ENCODE measurements around the gene OR2V1.
"Not testable (repeated sequence)": the region's sequence is repeated elsewhere in the genome, so short reads cannot be mapped to it uniquely, and the experiment has no call there.

OR2V1 gene

GRCh38 chr5:181160152-181160754, 29.3 kb upstream of the OR2V1 start:
- DNase-seq (ENCODE audit: extremely low read depth in 1 of 2, low read depth in 1 of 2), result peak in 1 of 2 donors; percentile 87

- peak; percentile 64 to 75 for DNase-seq (ENCODE audit: extremely low read depth in 1 of 2, low read depth in 1 of 2)
These were observed 28.6 kb upstream of the OR2V1 start for GRCh38 chr5:181159286-181160151.

DNA sequence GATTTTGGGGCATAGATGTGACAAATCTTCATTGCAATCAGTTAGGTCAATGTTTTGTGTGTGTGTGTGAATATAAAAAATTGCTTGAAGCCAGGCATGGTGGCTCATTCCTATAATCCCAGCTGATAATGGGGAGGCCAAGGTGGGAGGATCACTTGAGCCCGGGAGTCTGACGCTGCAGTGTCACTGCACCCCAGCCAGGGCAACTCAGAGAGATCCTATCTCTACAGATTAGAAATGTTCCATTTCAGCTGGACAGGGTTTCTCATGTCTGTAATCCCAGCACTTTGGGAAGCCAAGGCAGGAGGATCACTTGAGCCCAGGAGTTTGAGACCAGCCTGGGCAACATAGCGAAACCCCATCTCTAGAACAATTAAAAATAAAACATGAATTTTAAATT, 27.9 kb upstream of the OR2V1 start:
- DNase-seq (ENCODE audit: extremely low read depth in 1 of 2, low read depth in 1 of 2), result no peak

DNA sequence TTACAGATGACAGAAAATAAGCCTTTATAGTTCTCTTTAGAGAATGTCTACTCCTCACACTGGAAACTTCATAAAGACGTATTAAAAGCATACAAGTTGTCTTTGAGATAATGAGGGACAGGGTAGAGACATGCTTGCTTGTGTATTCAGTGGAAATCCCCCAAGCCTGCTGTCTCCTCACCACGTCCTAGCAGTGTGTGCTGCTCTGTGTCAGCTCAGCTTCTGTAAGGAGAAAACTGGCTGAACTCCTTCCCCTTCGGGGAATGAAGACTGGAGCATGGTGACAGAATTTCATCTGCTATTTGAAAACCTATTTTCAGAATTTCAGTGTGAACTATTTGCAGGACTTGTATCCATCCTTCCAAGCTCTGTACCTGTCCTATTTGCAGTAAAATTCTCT, 25.8 kb upstream of the OR2V1 start:
- no peak for DNase-seq (ENCODE audit: extremely low read depth in 1 of 2, low read depth in 1 of 2)

DNA sequence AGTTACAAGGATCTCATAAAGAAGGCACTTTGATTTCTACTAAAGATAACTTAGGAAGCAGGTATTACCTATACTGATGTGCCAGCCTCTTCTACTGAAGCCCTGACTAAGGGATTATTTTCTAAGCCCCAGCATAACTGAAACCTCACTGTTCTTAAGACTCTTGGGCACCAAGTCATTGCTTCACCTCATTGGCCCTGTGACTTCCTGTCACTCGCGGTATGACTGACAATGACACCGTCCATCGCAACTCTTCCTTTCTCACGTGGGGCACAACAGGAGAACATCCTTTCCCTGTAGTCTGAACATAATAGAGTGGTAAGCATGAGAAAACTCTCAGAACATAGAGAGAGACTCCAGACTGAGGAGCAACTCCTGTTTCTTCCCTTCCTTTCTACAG, 22.8 kb upstream of the OR2V1 start:
- no peak for DNase-seq (ENCODE audit: extremely low read depth in 1 of 2, low read depth in 1 of 2)

- DNase-seq (ENCODE audit: extremely low read depth in 1 of 2, low read depth in 1 of 2), result no peak
These were observed 21.4 kb upstream of the OR2V1 start for GRCh38 chr5:181152406-181152805.

DNA sequence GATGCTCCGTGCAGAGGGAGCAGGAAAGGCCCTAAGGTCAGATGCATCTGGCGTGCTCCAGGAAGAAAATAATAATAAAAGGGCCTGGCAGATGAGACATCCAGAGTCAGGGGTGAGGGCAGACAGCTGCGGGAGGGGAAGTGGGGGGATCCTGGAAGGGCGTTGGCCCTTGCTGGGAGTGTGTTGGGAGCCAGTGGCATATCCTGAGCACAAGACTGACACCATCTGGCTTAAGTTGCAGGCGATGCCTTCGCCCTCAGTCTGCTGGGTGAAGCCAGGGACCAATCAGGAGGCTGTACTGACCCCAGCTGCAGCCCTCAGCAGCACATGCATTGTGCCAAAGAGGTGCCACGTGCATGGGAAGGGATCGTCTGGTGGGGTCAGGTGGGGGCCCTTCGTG, 20.2 kb upstream of the OR2V1 start:
- DNase-seq (ENCODE audit: extremely low read depth in 1 of 2, low read depth in 1 of 2), result no peak

DNA sequence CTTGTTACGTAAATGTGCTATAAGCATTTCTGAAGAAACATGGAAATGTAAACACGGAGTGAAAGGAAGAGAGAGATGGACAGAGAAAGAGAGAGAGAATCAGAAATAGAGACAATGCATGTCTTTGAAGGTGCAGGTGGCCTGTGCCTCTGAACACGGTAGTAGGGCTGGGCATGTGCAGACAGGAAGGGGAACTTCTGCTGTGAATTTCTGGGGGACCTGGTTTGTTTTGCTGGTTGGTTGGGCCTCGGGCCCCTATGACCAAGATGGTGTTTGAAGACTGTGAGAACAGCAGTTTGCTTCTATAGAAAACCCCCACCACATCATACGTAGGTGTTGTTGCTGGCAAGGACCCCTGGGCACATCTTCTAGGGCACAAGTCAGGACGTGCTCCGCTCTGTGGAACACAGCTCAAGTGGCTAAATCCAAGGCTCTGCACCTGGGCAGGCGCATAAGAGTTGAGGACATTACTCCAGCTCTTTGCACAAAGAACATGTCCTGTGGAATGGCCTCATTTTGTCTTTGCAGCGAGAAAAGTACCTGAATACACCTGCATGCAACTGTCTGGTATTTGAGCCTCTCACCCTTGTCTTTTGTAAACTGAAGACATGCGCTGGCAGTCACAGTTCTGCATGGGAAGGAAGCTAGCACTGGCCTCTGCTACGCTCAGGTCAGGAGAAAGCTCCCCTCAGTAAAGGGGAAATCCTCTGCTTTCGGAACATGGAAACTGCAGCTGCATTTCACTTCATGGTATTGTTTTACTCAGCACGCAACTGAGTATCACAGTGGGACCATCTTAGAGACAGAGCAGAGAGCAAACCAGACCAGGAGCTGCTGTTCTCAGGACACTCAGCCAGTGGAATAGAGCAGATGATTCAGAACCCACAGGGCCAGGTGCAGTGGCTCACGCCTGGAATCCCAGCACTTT, 19.1 kb upstream of the OR2V1 start:
- no peak for DNase-seq (ENCODE audit: extremely low read depth in 1 of 2, low read depth in 1 of 2)

DNA sequence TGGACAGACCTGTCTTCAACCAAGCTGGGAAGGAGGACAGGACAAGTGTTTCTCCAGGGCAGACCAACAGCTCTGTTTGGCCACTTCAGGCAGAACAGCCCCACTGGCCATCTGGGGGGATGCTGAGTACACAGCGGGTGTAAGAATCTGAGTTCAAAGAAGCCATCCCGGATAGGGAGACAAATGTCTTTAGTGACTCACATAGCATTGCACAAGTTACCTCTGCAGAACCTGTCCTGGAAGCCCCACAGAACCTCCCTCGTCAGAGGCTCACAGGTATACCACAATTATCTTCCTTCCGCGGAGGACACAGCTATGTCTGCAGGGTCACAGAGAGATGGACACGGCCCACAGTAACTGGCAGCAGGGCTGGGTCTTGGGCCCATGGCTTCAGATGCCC, 18.4 kb upstream of the OR2V1 start:
- DNase-seq (ENCODE audit: extremely low read depth in 1 of 2, low read depth in 1 of 2), result no peak

GRCh38 chr5:181146927-181147636, 16.1 kb upstream of the OR2V1 start, which contains the start of gene OR2V2:
TSS of gene OR2V2 (plus strand) at chr5:181147586. CDS start at chr5:181154943, 7,357 bp downstream.
- not testable (repeated sequence) for DNase-seq (ENCODE audit: extremely low read depth in 1 of 2, low read depth in 1 of 2)

DNA sequence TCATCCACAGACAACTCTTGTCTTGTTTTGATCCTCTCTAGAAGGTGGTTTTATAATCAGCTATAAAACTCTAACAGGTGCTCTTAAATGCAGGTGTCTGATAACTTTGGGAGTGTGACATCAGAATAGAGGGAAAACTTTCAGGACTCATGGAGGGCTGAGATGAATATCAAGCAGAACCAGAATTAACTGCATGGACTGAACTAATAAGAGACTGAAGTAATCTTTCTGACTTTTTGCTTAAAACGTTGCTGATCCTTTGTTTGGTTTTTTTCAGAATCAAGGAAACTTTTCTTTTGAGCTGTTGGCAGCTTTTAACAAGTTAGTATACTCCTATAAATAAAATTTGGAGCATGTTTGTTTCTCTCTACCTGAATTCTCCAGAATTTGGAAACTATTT, 14.2 kb upstream of the OR2V1 start:
- no peak for DNase-seq (ENCODE audit: extremely low read depth in 1 of 2, low read depth in 1 of 2)

GRCh38 chr5:181142054-181142453, 11.1 kb upstream of the OR2V1 start:
- DNase-seq (ENCODE audit: extremely low read depth in 1 of 2, low read depth in 1 of 2), result no peak

GRCh38 chr5:181140766-181141165, 9.8 kb upstream of the OR2V1 start:
- no peak for DNase-seq (ENCODE audit: extremely low read depth in 1 of 2, low read depth in 1 of 2)

- no peak for DNase-seq (ENCODE audit: extremely low read depth in 1 of 2, low read depth in 1 of 2)
These were observed 7.3 kb upstream of the OR2V1 start for GRCh38 chr5:181138258-181138657.

DNA sequence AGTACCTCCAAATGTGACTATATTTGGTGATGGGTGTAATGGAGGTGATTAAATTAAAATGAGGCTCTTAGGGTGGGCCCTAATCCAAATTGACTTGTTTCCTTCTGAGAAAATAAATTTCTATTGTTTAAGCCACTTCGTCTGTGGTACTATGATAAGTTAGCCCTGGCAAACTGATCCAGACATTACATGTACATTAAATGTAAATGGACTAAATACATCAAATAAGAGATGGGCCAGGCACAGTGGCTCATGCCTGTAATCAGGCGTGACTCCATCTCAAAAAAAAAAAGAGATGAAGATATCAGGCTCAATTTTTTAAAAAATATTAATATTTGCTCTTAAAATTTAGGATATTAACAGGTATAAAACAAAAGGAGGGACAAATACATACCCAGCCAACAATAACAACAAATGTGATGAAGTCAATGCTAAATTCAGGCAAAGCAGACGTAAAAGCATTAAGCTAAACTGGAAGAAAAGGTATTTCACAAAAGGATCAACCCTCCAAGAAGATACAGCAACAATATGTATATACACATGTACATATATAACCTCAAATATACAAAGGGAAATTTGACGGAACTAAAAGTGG, 5.5 kb upstream of the OR2V1 start:
- no peak for DNase-seq (ENCODE audit: extremely low read depth in 1 of 2, low read depth in 1 of 2)

DNA sequence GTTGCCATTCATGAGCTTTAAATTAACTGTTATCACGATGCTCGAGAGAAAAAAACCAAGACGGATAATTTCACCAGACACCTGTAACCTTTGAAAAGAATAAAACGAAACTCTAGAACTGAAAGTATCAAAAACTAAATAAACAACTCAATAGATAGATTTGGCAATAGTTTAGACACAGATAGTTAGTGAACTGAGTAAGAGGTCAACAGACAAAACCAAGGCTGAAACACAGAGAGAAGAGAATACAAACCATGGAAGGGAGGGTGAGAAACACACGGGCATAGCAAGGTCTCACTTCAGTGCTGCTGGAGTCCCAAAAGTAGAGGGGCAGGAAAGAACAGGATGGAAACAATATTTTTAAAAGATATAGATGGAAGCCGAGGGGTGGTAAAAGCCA, 3.3 kb upstream of the OR2V1 start:
- DNase-seq (ENCODE audit: extremely low read depth in 1 of 2, low read depth in 1 of 2), result no peak

DNA sequence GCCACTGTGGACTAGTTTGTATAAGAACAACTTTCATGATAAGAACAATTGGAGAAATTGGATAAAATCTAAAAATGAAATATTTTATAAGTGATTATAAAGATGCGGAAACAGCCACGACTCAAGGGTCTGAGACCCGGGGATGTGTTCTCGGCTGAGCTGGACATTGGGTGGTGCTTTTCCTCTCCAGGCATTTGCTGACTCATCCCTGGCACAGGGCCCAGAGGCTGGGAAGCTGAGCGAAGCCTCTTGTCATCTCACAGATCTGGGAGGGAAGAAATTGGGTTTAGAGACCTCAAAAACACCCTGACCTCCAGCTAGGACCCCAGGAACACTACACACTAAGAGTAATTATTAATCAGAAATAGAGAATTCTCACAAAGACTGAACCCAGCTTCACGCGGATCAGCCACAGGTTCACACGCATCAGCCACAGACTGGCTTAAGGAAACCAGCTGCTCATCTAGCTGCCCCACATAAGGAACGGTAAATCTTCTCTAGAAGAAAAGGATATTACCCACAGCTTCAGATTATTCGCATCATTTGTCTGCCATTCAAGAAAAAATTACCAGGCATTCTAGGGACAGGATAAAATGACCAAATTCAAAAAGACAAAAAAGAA, 2.8 kb upstream of the OR2V1 start:
- DNase-seq (ENCODE audit: extremely low read depth in 1 of 2, low read depth in 1 of 2), result no peak

- no peak for DNase-seq (ENCODE audit: extremely low read depth in 1 of 2, low read depth in 1 of 2)
These were observed 2.1 kb upstream of the OR2V1 start for GRCh38 chr5:181133083-181133482.

GRCh38 chr5:181131514-181131913, 545 bp upstream of the OR2V1 start:
- DNase-seq (ENCODE audit: extremely low read depth in 1 of 2, low read depth in 1 of 2), result no peak

- DNase-seq (ENCODE audit: extremely low read depth in 1 of 2, low read depth in 1 of 2), result not testable (repeated sequence)
These were observed 888 bp downstream of the OR2V1 start for GRCh38 chr5:181130081-181130480.

Data from stimulated activated CD8-positive, alpha-beta memory T cell treated with anti-CD3 and anti-CD28 coated beads, Interleukin-7, amount 100 ng/mL, for 48 hours (primary cell).